HG02943 (cell line): ENCODE data around the gene ZHX3.
"Not testable (repeated sequence)": the region's sequence is repeated elsewhere in the genome, so short reads cannot be mapped to it uniquely, and the experiment has no call there.

Experiments used
- ATAC-seq: cut with Tn5 transposase; IDR thresholded peaks from one replicate; pipeline ENCODE4 v1.9.1; 2021; ENCODE audit warnings: mild to moderate bottlenecking, low read depth, moderate library complexity; ENCODE audit not compliant: unreplicated experiment

The ZHX3 gene

GRCh38 chr20:41141153-41141815 is 176.2 kb downstream of the ZHX3 start:
- ATAC-seq: no peak

DNA sequence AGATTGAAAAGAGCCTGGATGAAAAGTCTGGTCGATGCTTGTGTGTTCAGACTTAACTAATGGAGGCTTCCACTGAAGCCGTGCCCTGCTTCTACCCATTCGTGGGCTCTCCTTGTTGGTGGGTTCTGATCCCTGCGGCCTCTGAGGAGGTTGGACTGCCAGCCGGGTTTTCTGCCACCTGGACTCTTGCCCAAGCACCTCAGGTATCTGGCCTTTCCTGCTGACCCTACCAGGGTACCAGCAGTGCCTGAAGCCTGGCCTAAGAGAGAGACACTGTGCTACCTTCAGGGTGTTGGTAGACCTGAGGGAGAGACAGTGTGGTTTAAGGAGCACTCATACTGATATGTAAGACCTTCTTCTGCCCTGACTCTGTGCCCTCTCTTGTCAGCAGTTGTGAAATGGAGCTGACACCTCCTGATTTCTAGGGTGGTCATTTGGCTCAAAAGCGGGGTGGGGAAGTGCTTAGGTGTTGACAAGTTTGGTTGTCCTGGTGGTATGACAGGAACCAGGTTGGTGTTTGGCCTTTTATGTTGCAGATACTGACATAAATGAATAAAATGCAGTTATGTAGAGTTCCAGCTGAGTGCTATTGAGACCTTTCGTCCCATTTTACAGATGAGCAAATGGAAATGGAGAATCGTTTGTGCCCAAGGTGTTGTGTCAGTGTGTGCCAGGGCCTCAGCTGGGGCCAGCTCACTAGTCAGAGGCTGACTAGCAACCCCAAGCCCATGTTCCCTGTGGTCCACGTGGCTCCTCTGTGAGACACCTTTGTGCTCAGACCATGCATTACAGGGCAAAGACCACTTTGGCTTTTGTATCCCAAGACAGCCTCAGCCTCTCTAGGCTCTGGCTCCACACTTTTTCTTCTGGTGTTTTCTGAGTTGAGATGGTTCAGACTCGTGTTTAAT is 177.1 kb downstream of the ZHX3 start:
- ATAC-seq: no peak

- no peak for ATAC-seq
Observed at GRCh38 chr20:41139227-41140093, 178.1 kb downstream of the ZHX3 start.

DNA sequence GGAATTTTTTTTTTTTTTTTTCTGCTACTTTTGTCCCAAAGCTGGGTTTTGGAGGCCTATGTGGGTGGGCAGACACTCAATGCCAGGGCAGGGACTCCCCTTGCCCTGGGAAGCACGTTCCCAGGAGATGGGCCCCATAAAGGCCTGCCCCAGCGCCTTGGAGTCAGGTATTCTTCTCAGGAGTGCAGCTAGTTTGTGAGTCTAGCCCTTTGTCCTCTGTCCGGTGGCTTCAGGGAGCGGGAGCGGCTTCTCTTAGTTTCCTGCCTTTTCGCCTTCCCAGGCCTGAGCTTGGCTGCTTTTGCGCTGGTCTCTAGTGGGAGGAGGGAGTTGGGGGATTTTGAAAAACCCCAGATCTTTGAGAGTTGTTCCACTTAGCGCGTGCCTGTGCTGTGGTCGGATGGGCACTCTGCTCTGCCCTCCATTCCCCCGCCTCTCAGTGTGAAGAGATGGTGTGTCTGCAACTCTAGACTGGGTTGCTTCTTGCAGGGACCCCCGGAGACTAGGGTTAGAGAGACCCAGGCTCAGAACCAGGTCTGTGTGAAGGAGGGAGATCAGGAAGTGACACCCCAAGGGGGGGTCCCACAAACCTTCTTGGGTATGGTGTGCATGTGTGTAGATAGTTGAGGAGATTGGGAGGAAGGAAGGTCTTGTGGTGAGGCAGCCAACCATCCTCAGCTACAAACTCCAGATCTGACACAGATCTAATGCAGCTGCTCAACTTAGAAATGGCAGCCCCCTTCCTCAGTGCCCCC is 178.9 kb downstream of the ZHX3 start:
- ATAC-seq: no peak

DNA sequence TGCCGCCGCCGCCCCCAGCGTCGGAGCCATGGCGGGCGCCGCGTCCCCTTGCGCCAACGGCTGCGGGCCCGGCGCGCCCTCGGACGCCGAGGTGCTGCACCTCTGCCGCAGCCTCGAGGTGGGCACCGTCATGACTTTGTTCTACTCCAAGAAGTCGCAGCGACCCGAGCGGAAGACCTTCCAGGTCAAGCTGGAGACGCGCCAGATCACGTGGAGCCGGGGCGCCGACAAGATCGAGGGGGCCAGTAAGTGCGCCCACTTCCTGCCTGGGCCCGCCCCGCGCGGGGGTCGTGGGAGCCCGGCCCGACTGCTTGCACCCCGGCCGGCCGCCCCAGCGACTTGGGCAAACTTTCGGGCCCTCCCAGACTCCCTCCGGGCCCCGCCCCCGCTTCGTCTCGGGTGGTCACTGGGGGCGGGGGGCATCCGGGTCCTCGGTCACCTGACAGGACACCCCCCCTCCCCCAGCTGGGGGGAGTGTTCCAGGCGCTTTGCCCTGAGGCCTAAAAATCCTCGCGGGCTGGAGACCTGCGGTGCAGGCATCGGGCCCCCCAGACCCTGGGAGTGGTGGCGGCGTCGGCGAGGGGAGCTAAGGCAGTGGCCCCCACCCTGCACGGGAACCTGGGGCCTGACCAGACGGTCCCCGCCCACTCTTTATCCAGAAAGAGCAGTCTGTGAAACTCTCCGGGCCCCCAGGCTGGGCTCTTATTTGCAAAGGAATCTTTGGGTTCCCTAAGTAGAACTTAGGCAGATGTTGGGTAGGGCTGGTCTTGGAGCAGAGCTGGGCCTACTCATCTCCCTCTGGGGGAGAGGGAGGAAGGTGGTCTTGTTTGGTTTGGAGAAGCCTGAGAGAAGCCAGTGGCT is 179.7 kb downstream of the ZHX3 start:
- ATAC-seq: peak; percentile 15

GRCh38 chr20:41136680-41137613 is 180.6 kb downstream of the ZHX3 start, which contains the start of gene PLCG1:
Gene PLCG1, plus strand, starts transcription at chr20:41137543. Its CDS starts 99 bp downstream, at chr20:41137642.
- peak; percentile 59 for ATAC-seq

DNA sequence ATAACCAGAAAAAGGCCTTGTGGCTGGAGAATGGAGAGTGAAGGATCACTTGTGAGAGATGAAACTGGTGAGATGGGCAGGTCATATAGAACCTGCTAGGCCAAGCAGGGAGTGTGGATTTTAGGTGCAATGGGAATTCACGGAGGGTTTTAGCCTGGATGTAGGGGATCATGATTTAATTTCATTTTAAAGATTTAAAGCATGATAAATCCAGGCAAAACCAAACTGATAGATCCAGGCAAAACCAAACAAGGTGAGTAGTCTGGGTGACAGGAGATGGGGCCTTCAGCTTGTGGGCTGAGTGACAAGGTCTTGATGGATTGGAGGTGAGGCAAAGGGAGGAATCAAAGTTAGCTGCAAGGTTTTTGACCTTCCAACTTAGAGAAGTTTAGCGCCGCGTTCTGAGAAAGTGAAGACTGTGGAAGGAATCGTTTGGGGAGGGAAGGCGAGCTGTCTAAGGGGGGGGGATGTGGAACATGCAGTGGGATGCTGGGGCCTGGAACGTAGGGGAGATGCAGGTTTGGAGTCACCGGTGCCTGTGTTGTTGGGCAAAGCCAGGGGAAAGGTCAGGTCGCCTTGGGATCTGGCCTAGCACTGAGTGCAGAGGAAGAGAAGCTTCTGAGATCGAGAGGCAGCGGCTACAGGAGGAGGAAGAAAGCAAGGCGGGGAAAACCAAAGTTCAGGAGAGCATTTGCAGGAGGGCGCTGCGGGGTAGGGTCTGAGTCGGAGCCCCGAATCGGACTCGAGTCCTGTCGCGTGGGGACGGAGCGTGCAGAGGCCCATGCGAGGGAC is 181.4 kb downstream of the ZHX3 start:
- no peak for ATAC-seq

- no peak for ATAC-seq
Observed at GRCh38 chr20:41135187-41135887, 182.2 kb downstream of the ZHX3 start.

- ATAC-seq: no peak
Observed at GRCh38 chr20:41134362-41135186, 183.0 kb downstream of the ZHX3 start.

- ATAC-seq: peak; percentile 33
Observed at GRCh38 chr20:41133709-41134361, 183.7 kb downstream of the ZHX3 start.

- not testable (repeated sequence) for ATAC-seq
Observed at GRCh38 chr20:41132388-41132775, 185.1 kb downstream of the ZHX3 start.

- ATAC-seq: no peak
Observed at GRCh38 chr20:41131594-41132387, 185.7 kb downstream of the ZHX3 start.
